MM.1S (cell line): ENCODE results near the gene SPRYD3.

ENCODE experiments used
- DNase-seq: peaks from one replicate; pipeline ENCODE4 v3.0.0-alpha.2; 2015
- H2AFZ ChIP-seq: fragments of 300-600 bp; sonication (generic); 2 replicates; pipeline ENCODE4 v1.6.0; 2016; ENCODE audit warnings: antibody characterized with exemption, low read length
- H3F3A ChIP-seq: fragments of 300-600 bp; sonication (generic); 2 replicates; pipeline ENCODE4 v1.6.1; 2016; ENCODE audit warnings: mild to moderate bottlenecking, antibody characterized with exemption, low read length, moderate library complexity, mixed read lengths; ENCODE audit not compliant: insufficient read depth
- H3K27ac ChIP-seq: fragments of 300-600 bp; sonication (generic); 2 replicates; pipeline ENCODE4 v1.5.1; 2016; ENCODE audit warnings: mild to moderate bottlenecking, low read length
- H3K27me3 ChIP-seq: fragments of 300-600 bp; sonication (generic); replicated peaks from 2 replicates; pipeline ENCODE4 v1.6.0; 2016; ENCODE audit warnings: low read length; ENCODE audit not compliant: insufficient read depth
- H3K36me3 ChIP-seq: fragments of 300-600 bp; sonication (generic); replicated peaks from 2 replicates; pipeline ENCODE4 v1.6.1; 2016; ENCODE audit warnings: mild to moderate bottlenecking, low read length, mixed read lengths; ENCODE audit not compliant: insufficient read depth
- H3K4me1 ChIP-seq: fragments of 300-600 bp; sonication (generic); 2 replicates; pipeline ENCODE4 v1.6.1; 2016; ENCODE audit warnings: low read length, mixed read lengths
- H3K4me2 ChIP-seq: fragments of 300-600 bp; sonication (generic); 2 replicates; pipeline ENCODE4 v1.6.0; 2016; ENCODE audit warnings: low read depth, low read length
- H3K4me3 ChIP-seq: fragments of 300-600 bp; sonication (generic); 2 replicates; pipeline ENCODE4 v1.5.1; 2016; ENCODE audit warnings: low read length, mixed read lengths
- H3K79me2 ChIP-seq: fragments of 300-600 bp; sonication (generic); 2 replicates; pipeline ENCODE4 v1.6.1; 2016; ENCODE audit warnings: mixed run types, low read length, mixed read lengths
- H3K9ac ChIP-seq: fragments of 300-600 bp; sonication (generic); 2 replicates; pipeline ENCODE4 v1.6.1; 2016; ENCODE audit warnings: low read length, mixed read lengths
- H3K9me2 ChIP-seq: fragments of 300-600 bp; sonication (generic); replicated peaks from 2 replicates; pipeline ENCODE4 v1.6.1; 2016; ENCODE audit warnings: mild to moderate bottlenecking, low read length, mixed read lengths; ENCODE audit not compliant: insufficient read depth
- H3K9me3 ChIP-seq: fragments of 300-600 bp; sonication (generic); replicated peaks from 2 replicates; pipeline ENCODE4 v1.6.1; 2016; ENCODE audit warnings: mild to moderate bottlenecking, low read length, mixed read lengths; ENCODE audit not compliant: insufficient read depth
- H4K20me1 ChIP-seq: fragments of 300-600 bp; sonication (generic); 2 replicates; pipeline ENCODE4 v1.6.1; 2016; ENCODE audit warnings: mild to moderate bottlenecking, low read length, moderate library complexity, mixed read lengths; ENCODE audit not compliant: insufficient read depth
- EZH2 ChIP-seq: fragments of 300-600 bp; sonication (generic); optimal IDR thresholded peaks from 2 replicates; pipeline ENCODE3; 2017; ENCODE audit warnings: low read depth, mild to moderate bottlenecking, antibody characterized with exemption, low read length, mixed read lengths
- EZH2phosphoT487 ChIP-seq: fragments of 300-600 bp; sonication (generic); IDR thresholded peaks from 2 replicates; pipeline ENCODE4 v1.6.1; 2018; ENCODE audit warnings: antibody characterized with exemption, low read length
- TF ChIP-seq, protein P1 (sequence below): fragments of 300-600 bp; sonication (generic); IDR thresholded peaks from 2 replicates; pipeline ENCODE4 v1.5.1; 2016; ENCODE audit warnings: antibody characterized with exemption, low read length, mixed read lengths

SPRYD3 gene

DNA sequence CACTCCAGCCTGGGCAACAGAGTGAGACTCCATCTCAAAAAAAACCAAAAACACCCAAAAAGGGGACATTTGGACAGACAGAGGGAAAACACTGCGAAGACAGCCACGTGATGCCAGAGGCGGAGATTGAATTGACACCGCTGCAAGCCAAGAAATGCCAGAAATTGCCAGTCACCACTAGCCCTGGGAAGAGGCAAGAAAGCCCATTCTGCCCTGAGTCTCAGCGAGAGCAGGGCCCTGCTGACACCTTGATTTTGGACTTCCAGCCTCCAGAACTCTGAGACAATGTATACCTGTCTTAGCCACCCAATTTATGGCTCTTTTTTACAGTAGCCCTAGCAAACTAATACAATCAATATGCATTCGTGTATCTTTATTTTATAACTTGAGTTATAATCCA, 10.9 kb upstream of the SPRYD3 start:
- Histone ChIP-seq H3K27ac (no peak overlapping the region), H3K9me3 (no peaks in the 10 kb centered on the region), H3K9me2 (no peaks in the 10 kb centered on the region), H3K9ac (no peak overlapping the region), H3K36me3 (no peaks in the 10 kb centered on the region), H3K4me3 (no peak overlapping the region), H4K20me1 (no peaks in the 10 kb centered on the region), H3K4me1 (no peaks in the 10 kb centered on the region), H3K4me2 (no peak overlapping the region), H3K27me3 (no peaks in the 10 kb centered on the region), H3F3A (no peaks in the 10 kb centered on the region), H2AFZ (no peak overlapping the region), H3K79me2 (no peaks in the 10 kb centered on the region)
- DNase-seq = no peak
- TF ChIP-seq EZH2 (no peak), EZH2phosphoT487 (no peak)

DNA sequence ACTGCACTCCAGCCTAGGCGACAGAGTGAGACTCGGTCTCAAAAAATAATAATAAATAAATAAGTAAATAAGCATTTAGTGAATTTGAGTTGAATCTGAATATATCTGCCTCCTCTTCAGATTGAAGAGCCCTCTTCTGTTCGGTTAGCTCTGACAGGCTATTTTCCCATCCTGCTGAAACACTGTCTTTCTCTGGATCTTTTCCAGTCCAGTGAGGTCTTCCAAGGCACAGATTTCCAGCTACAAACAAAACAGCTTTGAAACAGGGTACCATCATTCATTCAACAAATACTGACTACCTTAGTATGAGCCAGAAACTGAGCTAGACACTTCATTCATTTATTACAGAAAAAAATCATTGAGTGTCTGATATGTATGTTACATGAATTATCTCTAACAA, 7.2 kb upstream of the SPRYD3 start:
- Histone ChIP-seq H3K9me2 (no peaks in the 10 kb centered on the region), H3K36me3 (no peaks in the 10 kb centered on the region), H3K4me1 (no peaks in the 10 kb centered on the region), H3K9ac (no peak overlapping the region), H3K27me3 (no peaks in the 10 kb centered on the region), H4K20me1 (no peaks in the 10 kb centered on the region), H3K27ac (no peak overlapping the region), H3K4me2 (no peak overlapping the region), H3K79me2 (no peaks in the 10 kb centered on the region), H3K9me3 (no peaks in the 10 kb centered on the region), H2AFZ (no peak overlapping the region), H3F3A (no peaks in the 10 kb centered on the region), H3K4me3 (no peak overlapping the region)
- no peak for DNase-seq
- TF ChIP-seq, protein P1, sequence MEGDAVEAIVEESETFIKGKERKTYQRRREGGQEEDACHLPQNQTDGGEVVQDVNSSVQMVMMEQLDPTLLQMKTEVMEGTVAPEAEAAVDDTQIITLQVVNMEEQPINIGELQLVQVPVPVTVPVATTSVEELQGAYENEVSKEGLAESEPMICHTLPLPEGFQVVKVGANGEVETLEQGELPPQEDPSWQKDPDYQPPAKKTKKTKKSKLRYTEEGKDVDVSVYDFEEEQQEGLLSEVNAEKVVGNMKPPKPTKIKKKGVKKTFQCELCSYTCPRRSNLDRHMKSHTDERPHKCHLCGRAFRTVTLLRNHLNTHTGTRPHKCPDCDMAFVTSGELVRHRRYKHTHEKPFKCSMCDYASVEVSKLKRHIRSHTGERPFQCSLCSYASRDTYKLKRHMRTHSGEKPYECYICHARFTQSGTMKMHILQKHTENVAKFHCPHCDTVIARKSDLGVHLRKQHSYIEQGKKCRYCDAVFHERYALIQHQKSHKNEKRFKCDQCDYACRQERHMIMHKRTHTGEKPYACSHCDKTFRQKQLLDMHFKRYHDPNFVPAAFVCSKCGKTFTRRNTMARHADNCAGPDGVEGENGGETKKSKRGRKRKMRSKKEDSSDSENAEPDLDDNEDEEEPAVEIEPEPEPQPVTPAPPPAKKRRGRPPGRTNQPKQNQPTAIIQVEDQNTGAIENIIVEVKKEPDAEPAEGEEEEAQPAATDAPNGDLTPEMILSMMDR = no peak
- no peak for TF ChIP-seq EZH2phosphoT487
- no peak for TF ChIP-seq EZH2

DNA sequence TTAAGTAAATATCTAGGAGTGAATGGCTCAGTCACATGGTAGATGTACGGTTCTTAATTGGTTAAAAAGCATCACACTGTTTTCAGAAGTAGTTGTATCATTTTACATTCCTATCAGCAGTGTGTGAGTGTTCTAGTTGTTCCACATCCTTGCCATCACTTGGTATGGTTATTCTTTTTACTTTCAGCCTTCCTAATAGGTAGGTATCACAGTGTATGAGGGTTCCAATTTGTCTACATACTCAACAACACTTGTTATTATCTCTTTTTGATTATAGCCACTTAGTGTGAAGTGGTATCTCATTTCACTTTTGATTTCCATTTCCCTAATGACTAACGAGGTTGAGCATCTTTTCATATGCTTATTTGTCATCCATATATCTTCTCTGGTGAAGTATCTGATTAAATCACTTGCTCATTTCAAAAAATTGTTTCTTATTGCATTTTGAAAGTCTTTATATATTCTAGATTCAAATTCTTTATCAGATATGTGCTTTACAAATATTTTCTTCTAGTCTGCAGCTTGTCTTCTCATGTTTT, 3.5 kb upstream of the SPRYD3 start:
- H2AFZ ChIP-seq = no peak overlapping the region
- H3K79me2 ChIP-seq = peaks cover 13% of the 10 kb centered on the region
- H3K4me1 ChIP-seq = peaks cover 7% of the 10 kb centered on the region; the same call in 1 of the 2 replicates
- no peaks in the 10 kb centered on the region for H3K9me3 ChIP-seq
- H3K27ac ChIP-seq = no peak overlapping the region
- no peak overlapping the region for H3K4me3 ChIP-seq
- H3K9me2 ChIP-seq = no peaks in the 10 kb centered on the region
- peaks cover 10% of the 10 kb centered on the region; the same call in 1 of the 2 replicates for H3F3A ChIP-seq
- H3K36me3 ChIP-seq = no peaks in the 10 kb centered on the region
- no peak overlapping the region for H3K4me2 ChIP-seq
- TF ChIP-seq EZH2phosphoT487 (no peak), EZH2 (no peak)
- TF ChIP-seq, protein P1 = no peak
- no peak for DNase-seq
- no peaks in the 10 kb centered on the region for H3K27me3 ChIP-seq
- H3K9ac ChIP-seq = no peak overlapping the region
- no peaks in the 10 kb centered on the region for H4K20me1 ChIP-seq

DNA sequence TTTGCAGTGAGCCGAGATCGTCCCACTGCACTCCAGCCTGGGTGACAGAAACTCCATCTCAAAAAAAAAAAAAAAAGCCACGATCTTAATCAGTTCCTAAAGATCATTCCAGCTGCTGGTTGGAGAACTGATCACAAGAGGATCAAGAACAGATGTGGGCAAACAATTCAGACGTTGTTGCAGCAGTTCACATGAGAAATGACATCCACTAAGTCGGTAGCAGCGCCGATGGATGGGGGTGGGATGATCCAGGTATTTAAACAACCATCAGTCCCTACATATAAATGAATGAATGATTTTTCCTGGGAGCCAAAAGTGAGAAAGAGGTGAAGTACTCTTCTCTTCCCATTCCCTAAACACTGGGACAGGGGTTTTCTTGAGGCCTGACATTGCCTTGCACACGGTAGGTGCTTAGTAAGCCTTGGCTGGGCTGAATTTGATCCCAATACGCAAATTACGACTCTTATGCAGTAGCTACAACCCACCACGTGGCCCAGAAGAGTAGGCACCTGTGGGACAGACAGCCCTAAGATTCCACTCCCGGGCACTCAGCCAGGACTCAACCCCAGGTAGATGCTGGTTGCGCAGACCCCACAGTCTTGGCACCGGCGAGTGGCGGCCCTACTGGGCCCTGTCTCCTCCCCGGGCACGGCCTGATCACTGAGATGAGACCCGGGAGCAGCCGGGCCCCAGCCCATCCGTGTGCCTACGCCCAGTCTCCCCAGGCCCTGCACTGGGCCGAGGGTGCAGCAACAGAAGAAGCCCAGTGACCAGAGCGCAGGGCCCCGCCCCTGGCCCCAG, 565 bp downstream of the SPRYD3 start:
- Histone ChIP-seq H3K27ac (peak overlapping the region; percentile 68; the same call in 1 of the 2 replicates), H3K4me2 (peak overlapping the region; percentile 95), H3K79me2 (peaks cover 32% of the 10 kb centered on the region), H3K9me3 (no peaks in the 10 kb centered on the region), H3K36me3 (peaks cover 4% of the 10 kb centered on the region; the same call in 1 of the 2 replicates), H4K20me1 (no peaks in the 10 kb centered on the region), H3K4me3 (peak overlapping the region; percentile 91), H3K9me2 (no peaks in the 10 kb centered on the region), H3F3A (peaks cover 10% of the 10 kb centered on the region; the same call in 1 of the 2 replicates), H2AFZ (peak overlapping the region; percentile 89), H3K4me1 (peaks cover 10% of the 10 kb centered on the region; the same call in 1 of the 2 replicates), H3K27me3 (no peaks in the 10 kb centered on the region), H3K9ac (peak overlapping the region; percentile 87)
- DNase-seq = peak; percentile 70
- TF ChIP-seq, protein P1 = peak; percentile 14; the same call in 1 of the 2 replicates
- no peak for TF ChIP-seq EZH2
